ENCODE measurements around the gene CFL1.
A peak's percentile ranks its signal among the peaks of the same experiment; 100 is the strongest.
"Not testable (repeated sequence)": the region's sequence is repeated elsewhere in the genome, so short reads cannot be mapped to it uniquely, and the experiment has no call there.

CFL1 gene

GRCh38 chr11:65859095-65859811 is 1.3 kb upstream of the CFL1 start:
- peak; percentile 99 for DNase-seq (ENCODE audit: low read depth, low spot score)

- DNase-seq (ENCODE audit: low read depth, low spot score), result no peak
Measured at GRCh38 chr11:65858681-65859087, 704 bp upstream of the CFL1 start.

GRCh38 chr11:65857500-65857852 is 504 bp downstream of the CFL1 start:
- no peak for DNase-seq (ENCODE audit: low read depth, low spot score)

GRCh38 chr11:65856689-65857499 is 1.1 kb downstream of the CFL1 start:
- DNase-seq (ENCODE audit: low read depth, low spot score), result peak; percentile 81

- no peak for DNase-seq (ENCODE audit: low read depth, low spot score)
Measured at GRCh38 chr11:65855927-65856363, 2.0 kb downstream of the CFL1 start.

- DNase-seq (ENCODE audit: low read depth, low spot score), result no peak
Measured at GRCh38 chr11:65854852-65855837, 2.8 kb downstream of the CFL1 start.

- DNase-seq (ENCODE audit: low read depth, low spot score), result no peak
Measured at GRCh38 chr11:65854161-65854592, 3.8 kb downstream of the CFL1 start.

GRCh38 chr11:65853246-65853979 is 4.6 kb downstream of the CFL1 start:
- no peak for DNase-seq (ENCODE audit: low read depth, low spot score)

GRCh38 chr11:65852508-65853245 is 5.3 kb downstream of the CFL1 start:
- DNase-seq (ENCODE audit: low read depth, low spot score), result peak; percentile 27

GRCh38 chr11:65851811-65852507 is 6.0 kb downstream of the CFL1 start:
- DNase-seq (ENCODE audit: low read depth, low spot score), result peak; percentile 23

GRCh38 chr11:65851083-65851579 is 6.8 kb downstream of the CFL1 start:
- peak; percentile 91 for DNase-seq (ENCODE audit: low read depth, low spot score)

GRCh38 chr11:65850217-65851082 is 7.5 kb downstream of the CFL1 start:
- DNase-seq (ENCODE audit: low read depth, low spot score), result peak; percentile 25

GRCh38 chr11:65849771-65850216 is 8.2 kb downstream of the CFL1 start:
- DNase-seq (ENCODE audit: low read depth, low spot score), result peak; percentile 14

- DNase-seq (ENCODE audit: low read depth, low spot score), result peak; percentile 60
Measured at GRCh38 chr11:65849366-65849765, 8.6 kb downstream of the CFL1 start.

GRCh38 chr11:65848693-65849092 is 9.3 kb downstream of the CFL1 start:
- not testable (repeated sequence) for DNase-seq (ENCODE audit: low read depth, low spot score)

- no peak for DNase-seq (ENCODE audit: low read depth, low spot score)
Measured at GRCh38 chr11:65847746-65848145, 10.2 kb downstream of the CFL1 start.

GRCh38 chr11:65844231-65844872 is 13.6 kb downstream of the CFL1 start:
- DNase-seq (ENCODE audit: low read depth, low spot score), result no peak

GRCh38 chr11:65843811-65844210 is 14.2 kb downstream of the CFL1 start:
- DNase-seq (ENCODE audit: low read depth, low spot score), result no peak
